K562 (cell line): ENCODE results near the gene PDE6D. TPM values are rescaled to one million over a fixed set of nuclear protein-coding genes. Genes with fewer than 3 reads are reported as not detected.

Experiments used
- ATAC-seq: fragments of 200-7000 bp; cut with Tn5 transposase; 3 replicates; pipeline ENCODE4 v1.9.1; 2020; ENCODE audit warnings: moderate library complexity
- BruUV-seq: library from RNA; stranded (reverse); fragments of 400-500 nt; replicated peaks from 2 replicates; lab custom pipeline; 2021; lab: Mats Ljungman, UMichigan
- CTCF ChIA-PET: fragments of 300-600 bp; formaldehyde crosslinking; extraction: SDS; loops from one replicate; lab custom pipeline; 2021; ENCODE audit warnings: low intra/inter-chr PET ratio; lab: Yijun Ruan, JAX
- POLR2A ChIA-PET: fragments of 300-600, 350-650 bp; sonication (Branson Sonifier 250); formaldehyde crosslinking; extraction: SDS; loops from one replicate; lab custom pipeline; 2021; ENCODE audit warnings: antibody characterized with exemption, inconsistent platforms; lab: Yijun Ruan, JAX
- DNase-seq, 4 experiments: peaks; one replicate each; pipeline versions ENCODE4 v3.0.0 to v3.0.0-alpha.2; 2011 to 2018; ENCODE audit warnings: low spot score in 3 of 4, mixed read lengths in 3 of 4; ENCODE audit errors: extremely low read depth in 1 of 4
- FAIRE-seq: peaks from 2 replicates; lab custom pipeline; 2011; peaks lifted over from hg19 to GRCh38; lab: Jason Lieb, UNC
- H2AFZ ChIP-seq: 2 replicates; pipeline ENCODE4 v1.6.0; 2011; ENCODE audit warnings: low read depth, low read length, control low read depth, inconsistent platforms
- H3K27ac ChIP-seq: fragments of 200-600 bp; 3 replicates; pipeline ENCODE4 v1.8.0; 2011; ENCODE audit warnings: low read depth, mild to moderate bottlenecking, control low read depth, inconsistent platforms, low read length, moderate library complexity, mixed read lengths; ENCODE audit errors: extremely low read depth
- H3K27me3 ChIP-seq, 2 experiments: fragments of 300-600 bp in 1 of 2; 2 replicates in 1 of 2; 3 replicates in 1 of 2; pipeline versions ENCODE4 v1.6.0 to v1.8.0; 2011; ENCODE audit warnings: inconsistent platforms in 2 of 2, low read length in 2 of 2, mild to moderate bottlenecking in 1 of 2, mixed read lengths in 1 of 2, moderate library complexity in 1 of 2; ENCODE audit not compliant: control insufficient read depth in 2 of 2, insufficient read depth in 2 of 2
- H3K36me3 ChIP-seq: fragments of 300-600 bp; 3 replicates; pipeline ENCODE4 v1.8.0; 2011; ENCODE audit warnings: mild to moderate bottlenecking, low read length, inconsistent platforms; ENCODE audit not compliant: control insufficient read depth, insufficient read depth
- H3K4me1 ChIP-seq, 2 experiments: fragments of 200-600 bp in 1 of 2; replicated peaks in 1 of 2; 2 replicates in 1 of 2; 3 replicates in 1 of 2; pipeline versions ENCODE4 v1.5.1 to v1.8.0; 2011; ENCODE audit warnings: inconsistent platforms in 2 of 2, low read length in 2 of 2, mild to moderate bottlenecking in 1 of 2, mixed read lengths in 1 of 2, moderate library complexity in 1 of 2; ENCODE audit not compliant: control insufficient read depth in 2 of 2, insufficient read depth in 2 of 2
- H3K4me2 ChIP-seq: 2 replicates; pipeline ENCODE4 v1.6.1; 2011; ENCODE audit warnings: low read length, control low read depth, inconsistent platforms, mixed read lengths; ENCODE audit not compliant: insufficient read depth
- H3K4me3 ChIP-seq: fragments of 200-600 bp; sonication (generic), shearing (Covaris generic); 2 replicates; pipeline ENCODE4 v1.5.1; 2016; ENCODE audit warnings: control low read depth, inconsistent platforms
- H3K79me2 ChIP-seq: fragments of 200-600 bp; 3 replicates; pipeline ENCODE4 v1.8.0; 2011; ENCODE audit warnings: low read length, inconsistent platforms; ENCODE audit not compliant: control insufficient read depth, insufficient read depth
- H3K9ac ChIP-seq, 2 experiments: 2 replicates each; pipeline versions ENCODE4 v1.6.0 to v1.6.1; 2011; ENCODE audit warnings: low read depth in 2 of 2, low read length in 2 of 2, control low read depth in 1 of 2, inconsistent platforms in 1 of 2, mild to moderate bottlenecking in 1 of 2, mixed read lengths in 1 of 2; ENCODE audit not compliant: insufficient read depth in 1 of 2
- H3K9me1 ChIP-seq: one replicate; pipeline ENCODE4 v1.6.0; 2011; ENCODE audit warnings: inconsistent platforms, mild to moderate bottlenecking, low read length, moderate library complexity; ENCODE audit not compliant: control insufficient read depth, insufficient read depth
- H3K9me3 ChIP-seq: replicated peaks from 2 replicates; pipeline ENCODE4 v1.5.1; 2011; ENCODE audit warnings: low read depth, low read length, inconsistent platforms; ENCODE audit not compliant: control insufficient read depth, insufficient read depth
- H4K20me1 ChIP-seq: replicated peaks from 2 replicates; pipeline ENCODE4 v1.6.1; 2011; ENCODE audit warnings: low read length, inconsistent platforms, mixed read lengths; ENCODE audit not compliant: control insufficient read depth, insufficient read depth
- CAMTA2 ChIP-seq: fragments of 250-450 bp; sonication (Bioruptor Pico); conservative IDR thresholded peaks from 2 replicates; pipeline ENCODE4 v1.5.1; 2022
- CTBP1 ChIP-seq: fragments of 450-650 bp; IDR thresholded peaks from 2 replicates; pipeline ENCODE4 v1.6.1; 2016; ENCODE audit warnings: borderline replicate concordance
- NFIX ChIP-seq: fragments of 250-450 bp; sonication (Bioruptor Pico); IDR thresholded peaks from 2 replicates; pipeline ENCODE4 v1.4.0; 2020; ENCODE audit warnings: low read depth, mild to moderate bottlenecking, moderate library complexity
- ZNF121 ChIP-seq: sonication (generic); formaldehyde crosslinking; conservative IDR thresholded peaks from 2 replicates; pipeline ENCODE4 v1.8.0; 2022; ENCODE audit warnings: missing genetic modification reagents
- WGBS: fragments of 100-300 bp; shearing (Covaris generic); methylation state at CpG from one replicate; pipeline ENCODE4 v1.1.6; 2016; ENCODE audit warnings: low coverage, mixed read lengths; ENCODE audit not compliant: insufficient coverage; ENCODE audit errors: missing lambda C conversion rate; 5-methylcytosine and 5-hydroxymethylcytosine counted together
- in situ Hi-C: fragments of 300-500 bp; cut with MboI; formaldehyde crosslinking; loops from 4 replicates; pipeline ENCODE4 v1.15.0; 2018; ENCODE audit warnings: inconsistent platforms, mixed read lengths
- intact Hi-C: fragments of 100-400 bp; cut with micrococcal nuclease; formaldehyde crosslinking; loops from 2 replicates; pipeline ENCODE4 v1.14.2; 2022
- polyA plus RNA-seq, 8 experiments: library from polyadenylated mRNA; depleted of rRNA in 4 of 8; stranded (reverse) in 5 of 8; unstranded in 3 of 8; fragments of >200 nt; fragmentation: Nextera tagmentation in 2 of 8; fragmentation: Illumina TruSeq in 1 of 8; extraction: Ambion mirVana in 2 of 8; extraction: Trizol in 1 of 8; gene quantifications; 2 replicates each; pipeline versions ENCODE4 v1.2.1 to v1.2.3, GENCODE V29; 2011 to 2014; ENCODE audit warnings: inconsistent platforms in 1 of 8, missing spikeins in 1 of 8
- total RNA-seq, 7 experiments: library from RNA; depleted of rRNA in 6 of 7; stranded (reverse); fragments of >200 nt in 6 of 7; fragmentation: Illumina TruSeq in 2 of 7; extraction: Trizol in 2 of 7; gene quantifications; 2 replicates each; pipeline versions ENCODE4 v1.2.1 to v1.2.3, GENCODE V29; 2011 to 2021; ENCODE audit warnings: low replicate concordance in 1 of 7

Gene PDE6D
- total and polyA plus RNA-seq, 9 of the 15 experiments (the other 6 are each of a cell fraction or from before 2014, with no cell fraction given), result 0.65 to 11.6 (median 7.0) TPM

DNA sequence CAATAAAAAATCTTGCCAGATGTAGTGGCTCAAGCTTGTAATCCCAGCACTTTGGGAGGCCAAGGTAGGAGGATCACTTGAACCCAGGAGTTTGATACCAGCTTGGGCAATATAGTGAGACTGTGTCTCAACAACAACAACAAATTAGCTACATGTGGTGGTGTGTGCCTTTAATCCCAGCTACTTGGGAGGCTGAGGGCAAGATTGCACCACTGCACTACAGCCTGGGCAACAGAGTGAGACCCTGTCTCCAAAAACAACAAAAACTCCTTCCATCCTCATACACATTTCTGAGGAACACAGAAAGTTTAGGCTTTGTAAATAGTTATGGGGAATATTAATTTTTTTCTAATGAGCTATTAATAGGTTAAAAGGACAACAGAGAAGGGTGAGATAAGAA is 17.0 kb downstream of the PDE6D start:
- Histone ChIP-seq H3K9ac (no peak overlapping the region), H3K27ac (no peak overlapping the region), H3K4me1 (no peaks in the 10 kb centered on the region), H3K9me3 (no peaks in the 10 kb centered on the region), H2AFZ (no peak overlapping the region), H3K4me2 (no peak overlapping the region), H3K36me3 (no peaks in the 10 kb centered on the region), H3K79me2 (no peaks in the 10 kb centered on the region), H3K9me1 (no peaks in the 10 kb centered on the region), H3K27me3 (no peaks in the 10 kb centered on the region), H4K20me1 (no peaks in the 10 kb centered on the region), H3K4me3 (no peak overlapping the region)
- DNase-seq (no peak), FAIRE-seq (no peak), ATAC-seq (no peak)
- in situ Hi-C loops (no loop called here), intact Hi-C loops (no loop called here)
- CTCF ChIA-PET, result no interaction called here
- POLR2A ChIA-PET, result no interaction called here
- no TSS peak for BruUV-seq
- peak; percentile 71; the same call in 1 of the 2 replicates for TF ChIP-seq ZNF121 (CRISPR knock-in tag)
- TF ChIP-seq CAMTA2, result no peak

DNA sequence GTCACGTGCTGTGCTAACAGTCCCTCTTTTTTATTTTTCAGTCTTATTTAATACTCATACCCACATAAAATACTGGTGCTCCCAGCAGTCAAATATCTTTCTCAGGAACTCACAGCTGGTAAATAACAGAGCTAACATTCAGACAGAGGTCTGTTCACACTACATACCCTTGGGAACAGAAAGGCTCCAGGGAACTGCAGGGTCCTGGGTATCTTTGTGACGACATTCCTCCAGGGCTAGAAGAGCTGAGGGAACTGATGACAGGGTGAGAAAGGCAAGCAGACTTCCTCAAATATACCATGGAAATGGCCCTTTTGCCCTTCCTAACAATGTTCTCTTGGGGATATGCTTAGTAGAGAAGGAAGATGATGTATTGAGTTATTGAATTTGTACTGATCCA is 19.3 kb downstream of the PDE6D start:
- in situ Hi-C loops (no loop called here), intact Hi-C loops (no loop called here)
- Histone ChIP-seq H3K79me2 (no peaks in the 10 kb centered on the region), H4K20me1 (no peaks in the 10 kb centered on the region), H3K9me3 (no peaks in the 10 kb centered on the region), H2AFZ (no peak overlapping the region), H3K4me3 (no peak overlapping the region), H3K4me1 (no peaks in the 10 kb centered on the region), H3K36me3 (no peaks in the 10 kb centered on the region), H3K9ac (no peak overlapping the region), H3K4me2 (no peak overlapping the region), H3K27me3 (no peaks in the 10 kb centered on the region), H3K27ac (no peak overlapping the region), H3K9me1 (no peaks in the 10 kb centered on the region)
- ChIA-PET POLR2A (no interaction called here), CTCF (no interaction called here)
- DNase-seq (no peak), ATAC-seq (no peak), FAIRE-seq (no peak)
- BruUV-seq, result no TSS peak
- WGBS, result 42% methylated on average over 2 of the region's 2 CpGs
- no peak for TF ChIP-seq NFIX
- TF ChIP-seq CTBP1, result no peak
